Thyroid gland (tissue), 4 donors: ENCODE data around the gene INPP4A. TPM values are rescaled to one million over a fixed set of nuclear protein-coding genes. Genes with fewer than 3 reads are reported as not detected.

ENCODE experiments used
- DNase-seq, 2 donors: peaks; one replicate each; pipeline ENCODE4 v3.0.0-alpha.2; 2019
- H3K27ac ChIP-seq, 3 donors: fragments of 200-600 bp; sonication (generic); 1 replicate in 2 of 3; 2 replicates in 1 of 3; pipeline ENCODE4 v1.5.1; 2016 to 2019; ENCODE audit warnings: mild to moderate bottlenecking in 1 of 3, moderate library complexity in 1 of 3
- H3K27me3 ChIP-seq: fragments of 200-600 bp; sonication (generic); one replicate; pipeline ENCODE4 v1.5.1; 2019
- H3K36me3 ChIP-seq, 2 donors: fragments of 200-600 bp; sonication (generic); one replicate each; pipeline ENCODE4 v1.5.1; 2016 to 2019
- H3K4me1 ChIP-seq, 2 donors: fragments of 200-600 bp; sonication (generic); one replicate each; pipeline ENCODE4 v1.5.1; 2017 to 2019
- H3K4me3 ChIP-seq, 3 donors: fragments of 200-600 bp; sonication (generic); replicated peaks in 1 of 3; 1 replicate in 2 of 3; 2 replicates in 1 of 3; pipeline ENCODE4 v1.5.1; 2016; ENCODE audit warnings: mild to moderate bottlenecking in 1 of 3
- H3K9me3 ChIP-seq: fragments of 200-600 bp; sonication (generic); one replicate; pipeline ENCODE4 v1.5.1; 2017
- CTCF ChIP-seq, 6 experiments: fragments of 200-600 bp in 3 of 6; fragments of 450-650 bp in 3 of 6; sonication (generic) in 3 of 6; IDR thresholded peaks; one replicate each; pipeline ENCODE4 v1.5.1; 2016 to 2019; ENCODE audit warnings: antibody characterized with exemption in 6 of 6, mild to moderate bottlenecking in 2 of 6, inconsistent platforms in 1 of 6, moderate library complexity in 1 of 6
- POLR2A ChIP-seq, 2 donors: fragments of 450-650 bp; IDR thresholded peaks; one replicate each; pipeline ENCODE4 v1.6.1; 2017; ENCODE audit warnings: antibody characterized with exemption in 2 of 2, mild to moderate bottlenecking in 2 of 2, moderate library complexity in 1 of 2
- WGBS, 2 donors: methylation state at CpG; one replicate each; pipeline ENCODE4 v1.1.5; 2017; 5-methylcytosine and 5-hydroxymethylcytosine counted together
- intact Hi-C: fragments of 100-400 bp; cut with DNase I; formaldehyde crosslinking; loops from one replicate; pipeline ENCODE4 v1.15.1; 2023
- total RNA-seq, 4 donors: library from RNA; depleted of rRNA; stranded (reverse); fragments of >200 nt; gene quantifications; one replicate each; pipeline ENCODE4 v1.2.3, GENCODE V29; 2016

INPP4A gene
- total RNA-seq, 4 donors from 2014 or later = 18.9 to 24.9 (median 23.8) TPM

GRCh38 chr2:98483257-98483861 lies 38.7 kb downstream of the INPP4A start:
- no peak for DNase-seq
- TF ChIP-seq CTCF (IDR thresholded peaks at IDR 0.05) = no peak
- TF ChIP-seq POLR2A (IDR thresholded peaks at IDR 0.05) = no peak
- Histone ChIP-seq H3K4me1 (peaks cover 8 to 28% of the 10 kb centered on the region in 2 donors), H3K4me3 (no peak overlapping the region), H3K27ac (no peak overlapping the region), H3K36me3 (no peaks in the 10 kb centered on the region), H3K9me3 (no peaks in the 10 kb centered on the region), H3K27me3 (no peaks in the 10 kb centered on the region)
- intact Hi-C loops = no loop called here
- 87 to 92% methylated on average over 6 of the region's 6 CpGs for WGBS, 2 donors

GRCh38 chr2:98484121-98484557 lies 39.5 kb downstream of the INPP4A start:
- 89 to 90% methylated on average over 5 of the region's 5 CpGs for WGBS, 2 donors
- DNase-seq = no peak
- TF ChIP-seq CTCF (IDR thresholded peaks at IDR 0.05) (no peak), POLR2A (IDR thresholded peaks at IDR 0.05) (no peak)

GRCh38 chr2:98484652-98485452 lies 40.2 kb downstream of the INPP4A start:
- H3K9me3 ChIP-seq = no peaks in the 10 kb centered on the region
- H3K27me3 ChIP-seq = no peaks in the 10 kb centered on the region
- no peak for TF ChIP-seq CTCF (IDR thresholded peaks at IDR 0.05)
- no peak for TF ChIP-seq POLR2A (IDR thresholded peaks at IDR 0.05)
- WGBS, 2 donors = 86 to 89% methylated on average over 13 of the region's 13 CpGs
- H3K36me3 ChIP-seq = no peaks in the 10 kb centered on the region
- H3K4me1 ChIP-seq = peaks cover 3 to 23% of the 10 kb centered on the region in 2 donors
- no peak overlapping the region for H3K27ac ChIP-seq
- DNase-seq = no peak
- no peak overlapping the region for H3K4me3 ChIP-seq
- intact Hi-C loops = no loop called here

More at GRCh38 chr2:98484121-98484557, 39.5 kb downstream of the INPP4A start:
- H3K4me1 ChIP-seq = peaks cover 8 to 27% of the 10 kb centered on the region in 2 donors
- H3K9me3 ChIP-seq = no peaks in the 10 kb centered on the region
- intact Hi-C loops = no loop called here
- no peak overlapping the region for H3K27ac ChIP-seq
- no peaks in the 10 kb centered on the region for H3K36me3 ChIP-seq
- no peaks in the 10 kb centered on the region for H3K27me3 ChIP-seq
- no peak overlapping the region for H3K4me3 ChIP-seq

GRCh38 chr2:98485453-98485755 lies 40.7 kb downstream of the INPP4A start:
- no peak for DNase-seq
- Histone ChIP-seq H3K27me3 (no peaks in the 10 kb centered on the region), H3K9me3 (no peaks in the 10 kb centered on the region), H3K36me3 (no peaks in the 10 kb centered on the region), H3K27ac (no peak overlapping the region), H3K4me1 (peaks cover 0 to 23% of the 10 kb centered on the region in 2 donors), H3K4me3 (no peak overlapping the region)
- TF ChIP-seq POLR2A (IDR thresholded peaks at IDR 0.05) (no peak), CTCF (IDR thresholded peaks at IDR 0.05) (no peak)
- intact Hi-C loops = no loop called here
- WGBS, 2 donors = 91 to 92% methylated on average over 4 of the region's 4 CpGs

DNA sequence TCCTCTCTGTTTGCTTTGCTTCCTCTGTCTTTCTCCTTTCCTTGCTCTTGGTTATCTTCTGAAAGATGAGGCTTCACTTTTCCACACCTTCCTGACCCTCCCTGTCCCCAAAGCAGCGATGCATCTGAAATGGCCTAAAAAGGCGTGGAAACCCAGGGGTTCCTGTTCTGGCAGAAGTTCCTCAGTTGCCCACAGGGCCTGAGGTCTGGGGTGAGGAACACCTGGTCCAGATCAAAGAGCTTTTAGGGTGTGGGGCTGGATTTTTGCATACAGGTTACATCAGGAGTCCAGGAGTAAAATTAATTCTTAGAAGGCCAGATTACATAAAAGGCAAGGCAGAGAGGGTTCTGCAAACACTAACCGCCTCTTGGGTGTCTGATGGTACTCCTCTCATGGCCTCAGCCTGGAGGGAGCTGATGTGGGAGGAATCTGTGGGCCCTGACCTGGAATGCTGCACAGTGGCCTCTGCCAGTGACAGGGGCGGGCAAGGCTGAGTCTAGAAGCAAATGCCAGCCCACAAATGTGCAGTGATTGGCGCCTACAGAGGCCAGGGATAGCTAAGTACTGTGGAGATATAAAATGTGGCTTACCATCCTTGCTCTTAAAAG lies 41.8 kb downstream of the INPP4A start:
- intact Hi-C loops = no loop called here
- Histone ChIP-seq H3K27ac (no peak overlapping the region), H3K4me1 (peaks cover 0 to 26% of the 10 kb centered on the region in 2 donors), H3K9me3 (no peaks in the 10 kb centered on the region), H3K27me3 (no peaks in the 10 kb centered on the region), H3K36me3 (no peaks in the 10 kb centered on the region), H3K4me3 (no peak overlapping the region)
- TF ChIP-seq POLR2A (IDR thresholded peaks at IDR 0.05) = no peak
- no peak for TF ChIP-seq CTCF (IDR thresholded peaks at IDR 0.05)
- no peak for DNase-seq
- 86 to 94% methylated on average over 5 of the region's 5 CpGs for WGBS, 2 donors
